Measurements from ENCODE around the gene NOXO1. TPM values are rescaled to one million over a fixed set of nuclear protein-coding genes. Genes with fewer than 3 reads are reported as not detected.

NOXO1 gene
- total and polyA plus RNA-seq, 2 experiments from 2014 or later = 2.0 to 2.6 TPM

DNA sequence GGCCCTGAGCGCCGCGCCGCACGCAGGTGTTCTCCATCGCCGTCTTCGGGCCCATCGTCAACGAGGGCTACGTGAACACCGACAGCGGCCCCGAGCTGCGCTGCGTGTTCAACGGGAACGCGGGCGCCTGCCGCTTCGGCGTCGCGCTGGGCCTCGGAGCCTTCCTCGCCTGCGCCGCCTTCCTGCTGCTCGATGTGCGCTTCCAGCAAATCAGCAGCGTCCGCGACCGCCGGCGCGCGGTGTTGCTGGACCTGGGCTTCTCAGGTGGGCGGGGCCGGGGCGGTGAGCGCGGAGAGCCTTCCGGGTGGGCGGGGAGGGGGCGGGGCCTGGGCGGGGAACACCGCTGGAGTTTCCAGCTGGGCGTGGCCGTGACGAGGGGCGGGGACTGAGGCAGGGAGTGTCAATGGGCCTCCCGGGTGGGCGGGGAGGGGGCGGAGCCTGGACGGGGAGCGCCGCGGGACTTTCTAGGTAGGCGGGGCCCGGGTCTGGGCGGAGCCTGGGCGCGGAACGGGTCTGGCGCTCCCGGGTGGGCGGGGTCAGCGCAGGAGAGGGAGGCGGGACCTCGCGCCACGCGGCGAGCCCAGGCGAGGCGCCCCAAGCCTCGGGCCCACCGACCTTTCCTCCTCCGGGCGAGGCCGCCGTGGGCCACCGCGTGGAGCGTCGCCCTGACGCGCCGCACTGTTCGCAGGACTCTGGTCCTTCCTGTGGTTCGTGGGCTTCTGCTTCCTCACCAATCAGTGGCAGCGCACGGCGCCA is 10.9 kb upstream of the NOXO1 start:
- Histone ChIP-seq H4K20me1 (replicated peaks; ENCODE audit: insufficient read depth) (no peaks in the 10 kb centered on the region; the same call in 1 of the 2 replicates), H3K4me1 (ENCODE audit: insufficient read depth) (peaks cover 7% of the 10 kb centered on the region; the same call in 1 of the 2 replicates), H3K36me3 (ENCODE audit: insufficient read depth) (no peaks in the 10 kb centered on the region), H3K4me3 (peak overlapping the region; percentile 86), H3K79me2 (replicated peaks; ENCODE audit: insufficient read depth) (peaks cover 4% of the 10 kb centered on the region; the same call in 1 of the 2 replicates), H2AFZ (no peak overlapping the region), H3K9me2 (ENCODE audit: insufficient read depth) (no peaks in the 10 kb centered on the region), H3K27ac (ENCODE audit: low read depth) (no peak overlapping the region), H3K27me3 (ENCODE audit: insufficient read depth) (peaks cover 33% of the 10 kb centered on the region), H3F3A (replicated peaks; ENCODE audit: low read depth) (peaks cover 23% of the 10 kb centered on the region), H3K4me2 (peak overlapping the region; percentile 97)
- Mint-ChIP-seq H3K36me3 (ENCODE audit: low read depth) (peaks cover 6% of the 10 kb centered on the region; the same call in 2 of the 3 replicates), H3K9me3 (no peaks in the 10 kb centered on the region), H3K4me3 (peak overlapping the region; percentile 74), H3K27ac (no peak overlapping the region), H3K27me3 (ENCODE audit: insufficient read depth, low read depth, poor library complexity) (peaks cover 33% of the 10 kb centered on the region), H3K4me1 (peaks cover 15% of the 10 kb centered on the region)
- peak; percentile 57 for ATAC-seq
- TF ChIP-seq STAT1 (IDR thresholded peaks at IDR 0.05; ENCODE audit: unreplicated experiment) (no peak), POLR2AphosphoS5 (IDR thresholded peaks at IDR 0.05; ENCODE audit: low read depth) (peak; percentile 70), CREB1 (CRISPR knock-in tag; IDR thresholded peaks at IDR 0.05; ENCODE audit: low read depth) (peak; percentile 9; the same call in 1 of the 2 replicates), EZH2 (IDR thresholded peaks at IDR 0.05; ENCODE audit: low read depth, unreplicated experiment) (no peak), EZH2phosphoT487 (IDR thresholded peaks at IDR 0.05; ENCODE audit: unreplicated experiment) (no peak)
- peak; percentile 96 for DNase-seq (ENCODE audit: low spot score)

DNA sequence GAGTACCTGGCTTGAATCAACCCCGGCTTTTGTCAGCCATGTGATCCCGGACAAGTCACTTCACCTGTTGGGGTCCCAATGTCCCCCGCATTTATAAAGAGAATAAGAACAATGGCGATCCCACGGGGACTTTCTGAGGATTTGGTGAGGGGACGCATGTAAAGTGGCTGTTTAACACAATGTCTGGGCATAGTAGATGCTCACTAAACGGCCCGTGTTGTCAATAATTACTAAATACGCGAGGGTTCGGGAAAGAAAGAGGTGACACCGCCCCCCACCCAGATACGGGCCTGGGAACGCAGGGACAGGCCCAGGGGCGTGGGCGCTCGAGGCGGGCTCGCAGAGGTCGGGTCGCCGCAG is 10.3 kb upstream of the NOXO1 start:
- peaks cover 7% of the 10 kb centered on the region; the same call in 1 of the 2 replicates for H3K4me1 ChIP-seq (ENCODE audit: insufficient read depth)
- no peak overlapping the region for H3K27ac ChIP-seq (ENCODE audit: low read depth)
- no peak overlapping the region for H2AFZ ChIP-seq
- Mint-ChIP-seq H3K9me3 (no peaks in the 10 kb centered on the region), H3K36me3 (ENCODE audit: low read depth) (peaks cover 7% of the 10 kb centered on the region), H3K27me3 (ENCODE audit: insufficient read depth, low read depth, poor library complexity) (peaks cover 39% of the 10 kb centered on the region), H3K4me3 (peak overlapping the region; percentile 74), H3K27ac (no peak overlapping the region), H3K4me1 (peaks cover 15% of the 10 kb centered on the region)
- peak overlapping the region; percentile 97 for H3K4me2 ChIP-seq
- no peak for DNase-seq (ENCODE audit: low spot score)
- H3K4me3 ChIP-seq = peak overlapping the region; percentile 86
- no peak; the same call in 2 of the 3 replicates for ATAC-seq
- peaks cover 33% of the 10 kb centered on the region for H3K27me3 ChIP-seq (ENCODE audit: insufficient read depth)
- no peaks in the 10 kb centered on the region for H3K36me3 ChIP-seq (ENCODE audit: insufficient read depth)
- H3K9me2 ChIP-seq (ENCODE audit: insufficient read depth) = no peaks in the 10 kb centered on the region
- H4K20me1 ChIP-seq (replicated peaks; ENCODE audit: insufficient read depth) = no peaks in the 10 kb centered on the region; the same call in 1 of the 2 replicates
- peaks cover 23% of the 10 kb centered on the region for H3F3A ChIP-seq (replicated peaks; ENCODE audit: low read depth)
- TF ChIP-seq EZH2 (IDR thresholded peaks at IDR 0.05; ENCODE audit: low read depth, unreplicated experiment) (peak; percentile 22), EZH2phosphoT487 (IDR thresholded peaks at IDR 0.05; ENCODE audit: unreplicated experiment) (no peak)
- H3K79me2 ChIP-seq (replicated peaks; ENCODE audit: insufficient read depth) = peaks cover 4% of the 10 kb centered on the region; the same call in 1 of the 2 replicates

DNA sequence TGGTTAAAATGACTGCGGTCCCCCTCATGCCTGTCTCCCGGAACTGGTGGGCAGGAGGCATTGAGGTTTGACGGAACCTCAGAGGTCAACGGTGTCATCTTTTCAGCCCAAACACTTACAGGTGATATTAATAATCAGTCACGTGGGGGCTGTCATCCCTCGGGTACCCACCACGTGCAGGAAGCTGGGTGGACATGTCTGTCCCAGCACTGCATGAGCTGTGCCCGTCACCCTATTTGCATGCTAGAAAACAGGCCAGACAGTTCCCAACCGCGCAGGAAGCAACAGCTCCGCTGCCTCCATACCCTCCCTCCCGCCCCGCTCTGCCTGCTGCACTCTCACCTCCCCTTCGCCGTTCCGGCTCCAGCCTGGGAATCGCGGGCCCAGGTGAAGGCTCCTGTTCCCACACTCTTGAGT is 9.9 kb upstream of the NOXO1 start:
- Histone ChIP-seq H3K79me2 (replicated peaks; ENCODE audit: insufficient read depth) (peaks cover 4% of the 10 kb centered on the region; the same call in 1 of the 2 replicates), H3K9me2 (ENCODE audit: insufficient read depth) (no peaks in the 10 kb centered on the region), H3F3A (replicated peaks; ENCODE audit: low read depth) (peaks cover 23% of the 10 kb centered on the region), H3K36me3 (ENCODE audit: insufficient read depth) (no peaks in the 10 kb centered on the region), H3K4me2 (peak overlapping the region; percentile 97), H3K27me3 (ENCODE audit: insufficient read depth) (peaks cover 33% of the 10 kb centered on the region), H3K4me3 (peak overlapping the region; percentile 86), H4K20me1 (replicated peaks; ENCODE audit: insufficient read depth) (no peaks in the 10 kb centered on the region; the same call in 1 of the 2 replicates), H3K4me1 (ENCODE audit: insufficient read depth) (peaks cover 7% of the 10 kb centered on the region; the same call in 1 of the 2 replicates), H3K27ac (ENCODE audit: low read depth) (no peak overlapping the region), H2AFZ (no peak overlapping the region)
- H3K9me3 Mint-ChIP-seq = no peaks in the 10 kb centered on the region
- DNase-seq (ENCODE audit: low spot score) (peak; percentile 57), ATAC-seq (peak; percentile 12)
- H3K27ac Mint-ChIP-seq = no peak overlapping the region
- H3K4me3 Mint-ChIP-seq = peak overlapping the region; percentile 74
- H3K4me1 Mint-ChIP-seq = peaks cover 15% of the 10 kb centered on the region
- peaks cover 11% of the 10 kb centered on the region for H3K36me3 Mint-ChIP-seq (ENCODE audit: low read depth)
- peaks cover 42% of the 10 kb centered on the region for H3K27me3 Mint-ChIP-seq (ENCODE audit: insufficient read depth, low read depth, poor library complexity)
- TF ChIP-seq EZH2 (IDR thresholded peaks at IDR 0.05; ENCODE audit: low read depth, unreplicated experiment) (no peak), CREB1 (CRISPR knock-in tag; IDR thresholded peaks at IDR 0.05; ENCODE audit: low read depth) (no peak), STAT1 (IDR thresholded peaks at IDR 0.05; ENCODE audit: unreplicated experiment) (no peak), POLR2AphosphoS5 (IDR thresholded peaks at IDR 0.05; ENCODE audit: low read depth) (no peak)
- TF ChIP-seq, protein P1, sequence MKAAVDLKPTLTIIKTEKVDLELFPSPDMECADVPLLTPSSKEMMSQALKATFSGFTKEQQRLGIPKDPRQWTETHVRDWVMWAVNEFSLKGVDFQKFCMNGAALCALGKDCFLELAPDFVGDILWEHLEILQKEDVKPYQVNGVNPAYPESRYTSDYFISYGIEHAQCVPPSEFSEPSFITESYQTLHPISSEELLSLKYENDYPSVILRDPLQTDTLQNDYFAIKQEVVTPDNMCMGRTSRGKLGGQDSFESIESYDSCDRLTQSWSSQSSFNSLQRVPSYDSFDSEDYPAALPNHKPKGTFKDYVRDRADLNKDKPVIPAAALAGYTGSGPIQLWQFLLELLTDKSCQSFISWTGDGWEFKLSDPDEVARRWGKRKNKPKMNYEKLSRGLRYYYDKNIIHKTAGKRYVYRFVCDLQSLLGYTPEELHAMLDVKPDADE (IDR thresholded peaks at IDR 0.05) = no peak
- TF ChIP-seq, protein P2, sequence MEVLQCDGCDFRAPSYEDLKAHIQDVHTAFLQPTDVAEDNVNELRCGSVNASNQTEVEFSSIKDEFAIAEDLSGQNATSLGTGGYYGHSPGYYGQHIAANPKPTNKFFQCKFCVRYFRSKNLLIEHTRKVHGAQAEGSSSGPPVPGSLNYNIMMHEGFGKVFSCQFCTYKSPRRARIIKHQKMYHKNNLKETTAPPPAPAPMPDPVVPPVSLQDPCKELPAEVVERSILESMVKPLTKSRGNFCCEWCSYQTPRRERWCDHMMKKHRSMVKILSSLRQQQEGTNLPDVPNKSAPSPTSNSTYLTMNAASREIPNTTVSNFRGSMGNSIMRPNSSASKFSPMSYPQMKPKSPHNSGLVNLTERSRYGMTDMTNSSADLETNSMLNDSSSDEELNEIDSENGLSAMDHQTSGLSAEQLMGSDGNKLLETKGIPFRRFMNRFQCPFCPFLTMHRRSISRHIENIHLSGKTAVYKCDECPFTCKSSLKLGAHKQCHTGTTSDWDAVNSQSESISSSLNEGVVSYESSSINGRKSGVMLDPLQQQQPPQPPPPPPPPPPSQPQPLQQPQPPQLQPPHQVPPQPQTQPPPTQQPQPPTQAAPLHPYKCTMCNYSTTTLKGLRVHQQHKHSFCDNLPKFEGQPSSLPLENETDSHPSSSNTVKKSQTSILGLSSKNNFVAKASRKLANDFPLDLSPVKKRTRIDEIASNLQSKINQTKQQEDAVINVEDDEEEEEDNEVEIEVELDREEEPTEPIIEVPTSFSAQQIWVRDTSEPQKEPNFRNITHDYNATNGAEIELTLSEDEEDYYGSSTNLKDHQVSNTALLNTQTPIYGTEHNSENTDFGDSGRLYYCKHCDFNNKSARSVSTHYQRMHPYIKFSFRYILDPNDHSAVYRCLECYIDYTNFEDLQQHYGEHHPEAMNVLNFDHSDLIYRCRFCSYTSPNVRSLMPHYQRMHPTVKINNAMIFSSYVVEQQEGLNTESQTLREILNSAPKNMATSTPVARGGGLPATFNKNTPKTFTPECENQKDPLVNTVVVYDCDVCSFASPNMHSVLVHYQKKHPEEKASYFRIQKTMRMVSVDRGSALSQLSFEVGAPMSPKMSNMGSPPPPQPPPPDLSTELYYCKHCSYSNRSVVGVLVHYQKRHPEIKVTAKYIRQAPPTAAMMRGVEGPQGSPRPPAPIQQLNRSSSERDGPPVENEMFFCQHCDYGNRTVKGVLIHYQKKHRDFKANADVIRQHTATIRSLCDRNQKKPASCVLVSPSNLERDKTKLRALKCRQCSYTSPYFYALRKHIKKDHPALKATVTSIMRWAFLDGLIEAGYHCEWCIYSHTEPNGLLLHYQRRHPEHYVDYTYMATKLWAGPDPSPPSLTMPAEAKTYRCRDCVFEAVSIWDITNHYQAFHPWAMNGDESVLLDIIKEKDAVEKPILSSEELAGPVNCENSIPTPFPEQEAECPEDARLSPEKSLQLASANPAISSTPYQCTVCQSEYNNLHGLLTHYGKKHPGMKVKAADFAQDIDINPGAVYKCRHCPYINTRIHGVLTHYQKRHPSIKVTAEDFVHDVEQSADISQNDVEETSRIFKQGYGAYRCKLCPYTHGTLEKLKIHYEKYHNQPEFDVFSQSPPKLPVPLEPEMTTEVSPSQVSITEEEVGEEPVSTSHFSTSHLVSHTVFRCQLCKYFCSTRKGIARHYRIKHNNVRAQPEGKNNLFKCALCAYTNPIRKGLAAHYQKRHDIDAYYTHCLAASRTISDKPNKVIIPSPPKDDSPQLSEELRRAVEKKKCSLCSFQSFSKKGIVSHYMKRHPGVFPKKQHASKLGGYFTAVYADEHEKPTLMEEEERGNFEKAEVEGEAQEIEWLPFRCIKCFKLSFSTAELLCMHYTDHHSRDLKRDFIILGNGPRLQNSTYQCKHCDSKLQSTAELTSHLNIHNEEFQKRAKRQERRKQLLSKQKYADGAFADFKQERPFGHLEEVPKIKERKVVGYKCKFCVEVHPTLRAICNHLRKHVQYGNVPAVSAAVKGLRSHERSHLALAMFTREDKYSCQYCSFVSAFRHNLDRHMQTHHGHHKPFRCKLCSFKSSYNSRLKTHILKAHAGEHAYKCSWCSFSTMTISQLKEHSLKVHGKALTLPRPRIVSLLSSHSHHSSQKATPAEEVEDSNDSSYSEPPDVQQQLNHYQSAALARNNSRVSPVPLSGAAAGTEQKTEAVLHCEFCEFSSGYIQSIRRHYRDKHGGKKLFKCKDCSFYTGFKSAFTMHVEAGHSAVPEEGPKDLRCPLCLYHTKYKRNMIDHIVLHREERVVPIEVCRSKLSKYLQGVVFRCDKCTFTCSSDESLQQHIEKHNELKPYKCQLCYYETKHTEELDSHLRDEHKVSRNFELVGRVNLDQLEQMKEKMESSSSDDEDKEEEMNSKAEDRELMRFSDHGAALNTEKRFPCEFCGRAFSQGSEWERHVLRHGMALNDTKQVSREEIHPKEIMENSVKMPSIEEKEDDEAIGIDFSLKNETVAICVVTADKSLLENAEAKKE (CRISPR knock-in tag; IDR thresholded peaks at IDR 0.05) = no peak

Data from GM23338 (cell line).